ENCODE results near the gene ZSCAN12.
A peak's percentile ranks its signal among the peaks of the same experiment; 100 is the strongest.
"Not testable (repeated sequence)": the region's sequence is repeated elsewhere in the genome, so short reads cannot be mapped to it uniquely, and the experiment has no call there.

Gene ZSCAN12

GRCh38 chr6:28393912-28394662 is 5.5 kb downstream of the ZSCAN12 start:
- no peak for DNase-seq (ENCODE audit: low read depth in 2 of 2)

DNA sequence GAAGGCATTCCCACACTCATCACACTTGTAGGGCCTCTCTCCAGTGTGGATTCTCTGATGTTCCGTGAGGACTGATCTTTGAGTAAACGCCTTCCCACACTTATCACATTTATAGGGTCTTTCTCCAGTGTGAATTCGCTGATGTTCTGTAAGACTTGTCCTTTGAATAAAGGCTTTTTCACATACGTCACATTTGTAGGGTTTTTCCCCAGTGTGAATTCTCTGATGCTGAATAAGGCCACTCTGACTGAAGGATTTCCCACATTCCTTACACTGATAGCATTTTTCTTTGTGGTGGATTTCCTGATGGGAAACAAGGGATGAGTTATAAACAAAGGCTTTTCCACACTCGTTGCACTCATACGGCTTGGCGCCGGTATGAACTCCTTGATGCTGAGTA is 8.9 kb downstream of the ZSCAN12 start:
- DNase-seq (ENCODE audit: low read depth in 2 of 2) = no peak

- no peak for DNase-seq (ENCODE audit: low read depth in 2 of 2)
Observed at GRCh38 chr6:28384143-28384533, 15.4 kb downstream of the ZSCAN12 start.

DNA sequence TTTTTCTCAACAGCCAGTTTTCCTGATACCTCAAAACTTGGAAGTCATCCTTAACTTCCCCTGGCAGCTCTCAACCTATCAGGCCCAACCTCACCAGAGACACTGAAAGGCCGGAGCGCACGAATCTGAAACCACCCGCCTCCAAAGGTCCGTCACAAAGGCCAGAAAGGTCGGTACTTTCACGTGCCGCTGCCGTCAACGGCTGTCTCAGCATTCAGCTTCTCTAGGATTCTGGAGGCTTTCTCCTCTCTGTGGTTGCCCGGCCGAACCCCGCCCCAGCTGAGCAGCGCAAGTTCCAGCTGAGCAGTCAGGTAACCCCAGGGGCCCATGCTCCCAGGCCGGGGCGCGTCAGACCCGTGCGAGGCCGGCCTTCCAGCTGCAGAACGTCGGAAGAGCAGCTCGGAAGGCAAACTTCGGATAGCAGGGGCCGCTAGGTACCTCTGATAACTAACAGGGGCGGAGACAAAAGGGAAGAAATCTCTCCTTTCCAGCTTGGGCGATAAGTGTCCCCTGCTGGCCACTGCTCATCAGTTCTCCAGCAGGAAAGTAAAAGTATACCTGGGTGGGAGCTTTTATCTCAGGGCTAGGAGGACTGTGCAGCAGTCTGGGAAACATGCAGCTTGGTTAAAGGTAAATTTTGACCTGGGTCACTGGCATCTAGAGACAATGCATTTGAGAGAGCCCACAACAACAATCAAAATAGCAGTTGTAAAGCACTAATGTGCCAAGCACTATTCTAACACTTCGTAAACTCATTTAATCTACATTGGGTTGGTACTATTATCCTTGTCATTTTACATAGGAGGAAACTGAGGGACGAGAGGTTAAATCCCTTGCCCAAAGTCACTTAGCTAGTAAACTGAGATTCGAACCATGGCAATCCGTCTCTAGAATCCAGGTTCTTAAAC is 16.1 kb downstream of the ZSCAN12 start:
- DNase-seq (ENCODE audit: low read depth in 2 of 2) = peak; percentile 18 to 20

GRCh38 chr6:28380381-28380780 is 19.2 kb downstream of the ZSCAN12 start:
- DNase-seq (ENCODE audit: low read depth in 2 of 2) = no peak

DNA sequence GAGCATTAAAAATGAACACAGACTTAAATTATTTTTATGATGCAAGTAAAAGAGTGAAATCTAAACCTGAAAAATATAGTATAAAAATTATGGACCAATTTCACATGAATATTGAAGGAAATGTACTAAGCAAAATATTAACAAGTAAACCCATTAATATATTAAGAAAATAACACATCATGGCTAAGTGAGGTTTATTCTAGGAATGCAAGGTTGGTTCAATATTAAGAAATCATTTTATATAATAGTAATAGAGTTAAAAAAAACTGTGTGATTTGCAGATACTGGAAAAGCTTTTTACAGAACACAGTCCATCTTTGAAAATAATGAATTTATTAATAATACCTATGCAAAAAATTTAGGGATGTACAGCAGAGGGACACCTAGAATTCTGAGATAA is 20.9 kb downstream of the ZSCAN12 start:
- no peak for DNase-seq (ENCODE audit: low read depth in 2 of 2)

- no peak for DNase-seq (ENCODE audit: low read depth in 2 of 2)
Observed at GRCh38 chr6:28377879-28378278, 21.7 kb downstream of the ZSCAN12 start.

DNA sequence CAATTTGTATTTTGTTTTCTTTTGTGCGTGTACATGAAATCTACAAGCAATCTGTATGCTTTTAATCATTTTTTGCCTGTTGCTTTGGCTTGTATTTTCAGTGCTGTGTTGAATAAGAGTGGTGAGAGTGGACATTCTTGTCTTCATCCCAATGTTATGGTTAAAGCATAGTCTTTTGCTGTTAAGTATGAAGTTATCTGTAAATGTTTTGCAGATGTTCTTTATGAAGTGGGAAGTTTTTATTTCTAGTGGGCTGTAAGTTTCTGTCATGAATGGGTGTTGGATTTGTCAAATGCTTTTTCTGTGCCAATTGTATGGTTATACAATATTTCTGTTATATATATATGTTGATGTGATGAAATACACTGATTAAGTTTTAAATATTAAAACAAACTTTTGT is 25.6 kb downstream of the ZSCAN12 start:
- no peak for DNase-seq (ENCODE audit: low read depth in 2 of 2)

- DNase-seq (ENCODE audit: low read depth in 2 of 2) = no peak
Observed at GRCh38 chr6:28371706-28372451, 27.7 kb downstream of the ZSCAN12 start.

DNA sequence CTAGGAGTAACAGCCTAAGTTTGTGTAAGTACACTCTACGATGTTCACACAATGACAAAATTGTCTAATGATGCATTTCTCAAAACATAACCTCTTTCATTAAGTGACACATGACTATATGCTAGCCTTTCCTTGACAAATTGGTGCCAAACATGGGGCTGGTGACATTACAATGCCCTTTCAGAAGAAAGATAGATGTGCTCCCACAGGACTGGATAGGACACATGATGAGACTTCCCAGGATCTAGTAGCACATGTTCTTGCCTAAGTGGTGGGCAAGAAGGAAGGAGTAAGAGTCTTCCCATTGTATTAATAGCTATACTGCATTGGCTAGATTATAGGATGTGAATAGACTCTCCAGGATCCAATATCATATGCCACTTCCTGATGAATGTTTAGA is 28.3 kb downstream of the ZSCAN12 start:
- no peak for DNase-seq (ENCODE audit: low read depth in 2 of 2)

DNA sequence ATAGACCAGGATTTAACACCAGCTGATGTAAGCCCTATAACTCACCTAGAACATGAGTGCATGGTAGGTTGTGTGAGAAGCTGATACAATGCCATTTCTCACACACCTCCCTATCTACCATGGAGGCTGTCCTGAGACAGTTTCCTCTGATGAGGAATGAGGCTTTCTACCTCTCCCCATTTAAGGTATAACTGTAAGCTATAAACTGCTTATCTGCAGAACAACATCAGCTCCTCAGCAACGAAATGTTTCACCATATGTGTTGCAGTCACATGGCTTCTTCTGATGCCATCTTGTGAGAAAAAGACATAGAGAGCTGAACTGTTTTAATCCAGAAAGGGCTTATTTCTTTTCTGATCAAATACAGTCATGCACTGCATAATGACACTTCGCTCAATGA is 29.1 kb downstream of the ZSCAN12 start:
- DNase-seq (ENCODE audit: low read depth in 2 of 2) = no peak

DNA sequence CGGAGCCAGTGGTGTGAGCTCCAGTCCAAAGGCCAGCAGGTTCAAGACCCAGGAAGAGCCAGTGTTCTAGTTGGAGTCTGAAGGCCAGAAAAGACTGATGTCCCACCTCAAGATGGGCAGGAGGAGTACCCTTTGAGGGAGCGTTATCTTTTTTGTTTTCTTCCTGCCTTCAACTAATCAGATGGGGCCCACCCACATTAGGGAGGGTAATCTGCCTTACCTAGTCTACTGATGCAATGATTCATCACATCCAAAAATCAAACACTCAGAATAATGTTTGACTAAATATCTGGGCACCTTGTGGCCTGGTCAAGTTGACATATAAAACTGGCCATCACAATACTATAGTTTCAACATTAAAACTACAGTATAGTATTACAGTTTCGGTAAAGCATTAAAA is 30.1 kb downstream of the ZSCAN12 start:
- no peak for DNase-seq (ENCODE audit: low read depth in 2 of 2)

DNA sequence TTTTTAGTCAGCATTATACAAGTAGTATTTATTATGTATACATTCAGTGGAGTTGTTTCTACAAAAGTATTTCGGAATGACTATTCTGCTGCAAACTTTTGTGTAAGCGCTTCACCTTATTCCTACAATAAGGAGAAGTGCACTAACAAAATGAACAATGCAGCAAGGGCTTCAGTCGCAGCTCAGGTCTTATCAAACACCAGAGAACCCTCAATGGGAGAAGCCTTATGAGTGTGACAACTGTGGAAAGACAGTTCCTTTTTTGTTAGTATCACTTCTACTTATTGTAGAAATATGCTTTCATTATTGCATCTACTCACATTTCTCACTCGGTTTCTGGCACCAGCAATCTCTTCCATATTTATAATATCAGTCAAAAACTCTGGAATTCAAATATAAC is 31.0 kb downstream of the ZSCAN12 start:
- DNase-seq (ENCODE audit: low read depth in 2 of 2) = no peak

DNA sequence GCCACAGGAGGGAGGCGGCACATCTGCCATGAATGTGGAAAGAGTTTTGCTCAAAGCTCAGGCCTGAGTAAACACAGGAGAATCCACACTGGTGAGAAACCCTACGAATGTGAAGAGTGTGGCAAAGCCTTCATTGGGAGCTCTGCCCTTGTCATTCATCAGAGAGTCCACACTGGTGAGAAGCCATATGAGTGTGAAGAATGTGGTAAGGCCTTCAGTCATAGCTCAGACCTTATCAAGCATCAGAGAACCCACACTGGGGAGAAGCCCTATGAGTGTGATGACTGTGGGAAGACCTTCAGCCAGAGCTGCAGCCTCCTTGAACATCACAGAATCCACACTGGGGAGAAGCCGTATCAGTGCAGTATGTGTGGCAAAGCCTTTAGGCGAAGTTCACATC is 34.0 kb downstream of the ZSCAN12 start:
- DNase-seq (ENCODE audit: low read depth in 2 of 2) = not testable (repeated sequence)

GRCh38 chr6:28360961-28361360 is 38.6 kb downstream of the ZSCAN12 start:
- DNase-seq (ENCODE audit: low read depth in 2 of 2) = no peak

DNA sequence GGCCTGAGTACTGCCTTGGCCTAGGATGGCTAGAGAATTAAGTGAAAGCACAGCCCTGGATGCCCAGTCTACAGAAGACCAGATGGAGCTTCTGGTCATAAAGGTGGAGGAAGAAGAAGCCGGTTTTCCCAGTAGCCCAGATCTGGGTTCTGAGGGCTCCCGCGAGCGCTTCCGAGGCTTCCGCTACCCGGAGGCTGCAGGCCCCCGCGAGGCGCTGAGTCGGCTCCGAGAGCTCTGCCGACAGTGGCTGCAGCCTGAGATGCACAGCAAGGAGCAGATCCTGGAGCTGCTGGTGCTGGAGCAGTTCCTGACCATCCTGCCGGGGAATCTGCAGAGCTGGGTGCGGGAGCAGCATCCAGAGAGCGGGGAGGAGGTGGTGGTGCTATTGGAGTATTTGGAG is 40.0 kb downstream of the ZSCAN12 start:
- not testable (repeated sequence) for DNase-seq (ENCODE audit: low read depth in 2 of 2)

DNA sequence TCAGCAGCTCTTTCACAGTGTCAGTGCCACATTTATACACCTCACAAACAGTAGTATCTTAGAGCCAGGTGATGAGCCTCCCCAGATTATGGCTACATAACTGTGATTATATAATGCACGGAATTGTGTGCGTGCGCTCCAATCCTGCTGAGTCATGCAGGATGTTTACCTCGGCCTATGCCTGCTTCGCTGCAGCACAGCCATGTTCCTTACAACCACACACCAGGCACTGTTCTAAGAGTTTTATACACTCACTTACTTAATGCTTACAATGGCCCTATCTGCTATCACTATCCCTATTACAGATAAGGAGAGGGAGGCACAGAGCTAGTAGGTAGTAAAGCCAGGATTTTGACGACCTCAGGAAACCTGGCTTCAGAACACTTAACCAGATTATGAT is 42.5 kb downstream of the ZSCAN12 start:
- DNase-seq (ENCODE audit: low read depth in 2 of 2) = no peak

- DNase-seq (ENCODE audit: low read depth in 2 of 2) = no peak
Observed at GRCh38 chr6:28356666-28357020, 42.9 kb downstream of the ZSCAN12 start.

DNA sequence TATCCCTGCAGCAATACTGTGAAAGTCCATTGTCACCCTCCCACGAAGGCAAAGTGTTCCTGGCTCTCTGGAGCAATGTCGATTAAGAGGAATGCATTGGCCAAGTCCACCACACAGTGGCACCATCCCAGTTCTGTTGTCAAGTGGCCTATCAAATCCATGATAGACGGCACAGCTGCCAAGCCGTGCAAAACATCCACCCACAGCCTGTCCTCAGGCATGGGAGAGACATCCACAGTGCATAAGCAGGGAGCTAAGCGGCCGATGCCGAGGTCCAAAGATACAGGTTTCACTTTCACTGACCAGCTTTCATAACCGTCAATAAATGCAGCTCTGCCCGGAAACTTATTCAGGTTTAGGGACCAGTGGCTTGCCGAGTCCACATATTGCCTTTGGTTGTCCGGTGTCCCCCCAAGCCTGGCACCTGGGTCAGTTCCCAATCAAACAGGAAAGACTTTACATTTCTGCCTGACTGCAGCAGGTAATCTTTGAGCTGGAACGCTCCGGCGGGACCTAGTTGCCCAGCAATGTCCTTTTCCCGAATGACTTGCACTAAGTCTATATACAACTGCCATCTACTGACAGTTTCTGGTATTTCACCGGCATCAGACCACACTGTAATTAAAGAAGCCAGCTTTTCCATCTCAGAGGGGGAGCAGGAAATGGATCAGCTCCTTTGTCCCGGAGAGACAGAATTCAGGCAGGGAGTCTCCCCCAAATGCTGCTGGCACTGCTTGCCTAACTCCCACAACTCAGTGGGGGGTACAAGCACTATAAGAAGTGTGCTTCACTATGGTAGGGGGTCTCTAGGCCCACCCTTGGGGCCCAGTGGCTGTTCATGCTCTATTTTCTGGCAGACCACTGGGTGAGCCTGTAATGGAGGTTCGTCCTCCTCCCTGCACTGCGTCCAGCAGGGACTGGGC is 43.5 kb downstream of the ZSCAN12 start:
- peak; percentile 26 to 63 for DNase-seq (ENCODE audit: low read depth in 2 of 2)

- DNase-seq (ENCODE audit: low read depth in 2 of 2) = no peak
Observed at GRCh38 chr6:28354688-28355554, 44.6 kb downstream of the ZSCAN12 start.

Measured in stimulated activated CD4-positive, alpha-beta T cell treated with anti-CD3 and anti-CD28 coated beads, Interleukin-1b, Interleukin-23, amount 100 ng/mL, for 4 hours (primary cell).